ENCODE measurements around the gene AGPS. TPM values are rescaled to one million over a fixed set of nuclear protein-coding genes. Genes with fewer than 3 reads are reported as not detected.

The AGPS gene
- total RNA-seq, 1 experiment from 2014 or later, result 46.7 TPM

GRCh38 chr2:177525351-177525924 is 132.9 kb downstream of the AGPS start:
- DNase-seq (ENCODE audit: low read depth), result no peak

- DNase-seq (ENCODE audit: low read depth), result no peak
Observed at GRCh38 chr2:177528351-177528933, 135.9 kb downstream of the AGPS start.

- DNase-seq (ENCODE audit: low read depth), result no peak
Observed at GRCh38 chr2:177529166-177529565, 136.6 kb downstream of the AGPS start.

- no peak for DNase-seq (ENCODE audit: low read depth)
Observed at GRCh38 chr2:177530561-177530960, 138.0 kb downstream of the AGPS start.

- DNase-seq (ENCODE audit: low read depth), result no peak
Observed at GRCh38 chr2:177531706-177532105, 139.1 kb downstream of the AGPS start.

GRCh38 chr2:177532567-177532966 is 140.0 kb downstream of the AGPS start:
- no peak for DNase-seq (ENCODE audit: low read depth)

- no peak for DNase-seq (ENCODE audit: low read depth)
Observed at GRCh38 chr2:177533253-177533652, 140.7 kb downstream of the AGPS start.

- no peak for DNase-seq (ENCODE audit: low read depth)
Observed at GRCh38 chr2:177535000-177535399, 142.4 kb downstream of the AGPS start.

- DNase-seq (ENCODE audit: low read depth), result no peak
Observed at GRCh38 chr2:177535958-177536504, 143.5 kb downstream of the AGPS start.

GRCh38 chr2:177537213-177537612 is 144.6 kb downstream of the AGPS start:
- DNase-seq (ENCODE audit: low read depth), result no peak

GRCh38 chr2:177537636-177538035 is 145.1 kb downstream of the AGPS start:
- DNase-seq (ENCODE audit: low read depth), result no peak

GRCh38 chr2:177538323-177538722 is 145.8 kb downstream of the AGPS start:
- no peak for DNase-seq (ENCODE audit: low read depth)

GRCh38 chr2:177540283-177540682 is 147.7 kb downstream of the AGPS start:
- DNase-seq (ENCODE audit: low read depth), result no peak

- DNase-seq (ENCODE audit: low read depth), result no peak
Observed at GRCh38 chr2:177541258-177541991, 148.9 kb downstream of the AGPS start.

GRCh38 chr2:177542396-177542795 is 149.8 kb downstream of the AGPS start:
- no peak for DNase-seq (ENCODE audit: low read depth)

GRCh38 chr2:177543007-177543760 is 150.6 kb downstream of the AGPS start:
- DNase-seq (ENCODE audit: low read depth), result peak; percentile 74

- DNase-seq (ENCODE audit: low read depth), result no peak
Observed at GRCh38 chr2:177545143-177545542, 152.6 kb downstream of the AGPS start.

GRCh38 chr2:177545981-177546585 is 153.5 kb downstream of the AGPS start:
- DNase-seq (ENCODE audit: low read depth), result no peak

- no peak for DNase-seq (ENCODE audit: low read depth)
Observed at GRCh38 chr2:177547122-177547521, 154.5 kb downstream of the AGPS start.

GRCh38 chr2:177547772-177548171 is 155.2 kb downstream of the AGPS start:
- DNase-seq (ENCODE audit: low read depth), result no peak

GRCh38 chr2:177548636-177549035 is 156.1 kb downstream of the AGPS start:
- no peak for DNase-seq (ENCODE audit: low read depth)

GRCh38 chr2:177549171-177549570 is 156.6 kb downstream of the AGPS start:
- no peak for DNase-seq (ENCODE audit: low read depth)

Measured in M059J (cell line).